Left cardiac atrium (tissue), 4 donors: ENCODE results near the gene PDLIM4. TPM values are rescaled to one million over a fixed set of nuclear protein-coding genes. Genes with fewer than 3 reads are reported as not detected.

Experiments
- ATAC-seq, 2 donors: fragments of 200-7000 bp; cut with Tn5 transposase; one replicate each; pipeline ENCODE4 v1.9.1; 2020; ENCODE audit warnings: mild to moderate bottlenecking in 2 of 2, moderate library complexity in 2 of 2
- DNase-seq: peaks from one replicate; pipeline ENCODE4 v3.0.0-alpha.2; 2020
- intact Hi-C, 2 donors: fragments of 100-400 bp; cut with DNase I; formaldehyde crosslinking; loops; one replicate each; pipeline versions ENCODE4 v1.14.1 to v1.15.1; 2022 to 2023
- long read RNA-seq: library from polyadenylated mRNA; unstranded; transcript quantifications from one replicate; pipeline ENCODE4 v2.0.0, GENCODE V29; 2021
- total RNA-seq, 2 donors: library from RNA; stranded (reverse); fragmentation: NEBNext Ultra II Directional; extraction: Animal tissue kit (Norgen Biotek cat#: 25700); gene quantifications; one replicate each; pipeline ENCODE4 v1.2.1, GENCODE V29; 2021
- donor health status: DM: no; HTN: yes; CAD: no.
- donor health status: DM: no; HTN: yes; CAD: no; lungs with severe emphysema.
- donor health status: DM: yes; HTN: yes; CAD: no.
- donor health status: Dilated cardiomyopathy.

PDLIM4 gene
- 10 to 100 TPM; 12.4 to 38.5 TPM for total RNA-seq
- long read RNA-seq, transcript PDLIM4-201 (7 exons, 2,282 nt) = major isoform, 45 of 47 reads
- long read RNA-seq, partial matches to known transcripts = 1 of 47 reads
- long read RNA-seq, other reads (novel, unspliced or antisense) = 0 of 47 reads

- intact Hi-C loops = no loop called here
- ATAC-seq (peak; percentile 38 to 44), DNase-seq (peak; percentile 61)
Measured at GRCh38 chr5:132257131-132258101, at the start of gene PDLIM4. Gene PDLIM4, plus strand, starts transcription at chr5:132257696. Its CDS starts 39 bp downstream, at chr5:132257735.

- no peak for ATAC-seq
- no peak for DNase-seq
- intact Hi-C loops = no loop called here
Measured at GRCh38 chr5:132207778-132208177, 49.7 kb upstream of the PDLIM4 start.

GRCh38 chr5:132209131-132209530 lies 48.4 kb upstream of the PDLIM4 start:
- no peak for DNase-seq
- no peak for ATAC-seq
- intact Hi-C loops = no loop called here

- DNase-seq = no peak
- intact Hi-C loops = no loop called here
- no peak for ATAC-seq
Measured at GRCh38 chr5:132209901-132210545, 47.5 kb upstream of the PDLIM4 start.

- DNase-seq (no peak), ATAC-seq (peak in 1 of 2 donors; percentile 1)
- intact Hi-C loops = no loop called here
Measured at GRCh38 chr5:132210944-132211343, 46.6 kb upstream of the PDLIM4 start.

GRCh38 chr5:132211787-132212186 lies 45.7 kb upstream of the PDLIM4 start:
- intact Hi-C loops = no loop called here
- DNase-seq (peak; percentile 50), ATAC-seq (peak; percentile 43 to 46)

- ATAC-seq (no peak), DNase-seq (no peak)
- intact Hi-C loops = no loop called here
Measured at GRCh38 chr5:132213666-132214065, 43.8 kb upstream of the PDLIM4 start.

- ATAC-seq = no peak
- DNase-seq = no peak
- intact Hi-C loops = no loop called here
Measured at GRCh38 chr5:132214491-132214890, 43.0 kb upstream of the PDLIM4 start.

- intact Hi-C loops = no loop called here
- ATAC-seq = peak; percentile 93
- DNase-seq = peak; percentile 96
Measured at GRCh38 chr5:132215329-132215728, 42.2 kb upstream of the PDLIM4 start.

- peak in 1 of 2 donors; percentile 27 for ATAC-seq
- no peak for DNase-seq
- intact Hi-C loops = no loop called here
Measured at GRCh38 chr5:132218321-132218720, 39.2 kb upstream of the PDLIM4 start.

- ATAC-seq (no peak), DNase-seq (no peak)
- intact Hi-C loops = no loop called here
Measured at GRCh38 chr5:132219289-132219970, 38.1 kb upstream of the PDLIM4 start.

- DNase-seq = no peak
- no peak for ATAC-seq
- intact Hi-C loops = no loop called here
Measured at GRCh38 chr5:132219981-132220380, 37.5 kb upstream of the PDLIM4 start.

GRCh38 chr5:132220491-132220890 lies 37.0 kb upstream of the PDLIM4 start:
- peak in 1 of 2 donors; percentile 5 for ATAC-seq
- DNase-seq = no peak
- intact Hi-C loops = no loop called here

GRCh38 chr5:132221781-132222648 lies 35.5 kb upstream of the PDLIM4 start:
- peak; percentile 69 for DNase-seq
- ATAC-seq = peak; percentile 27 to 29

GRCh38 chr5:132222649-132223038 lies 34.9 kb upstream of the PDLIM4 start:
- intact Hi-C loops = no loop called here
- ATAC-seq = no peak
- DNase-seq = no peak

More at GRCh38 chr5:132221781-132222648, 35.5 kb upstream of the PDLIM4 start:
- intact Hi-C loops = no loop called here

- intact Hi-C loops = no loop called here
- ATAC-seq (no peak), DNase-seq (no peak)
Measured at GRCh38 chr5:132223861-132224260, 33.6 kb upstream of the PDLIM4 start.

GRCh38 chr5:132224716-132225115 lies 32.8 kb upstream of the PDLIM4 start:
- intact Hi-C loops = loop anchor here in 1 of 2 donors (5.0 kb wide), 2 partner anchors 32 to 38 kb away; no protein-coding TSS in a partner anchor
- ATAC-seq = no peak
- DNase-seq = no peak
